ENCODE data around the gene C6orf89.

DNA sequence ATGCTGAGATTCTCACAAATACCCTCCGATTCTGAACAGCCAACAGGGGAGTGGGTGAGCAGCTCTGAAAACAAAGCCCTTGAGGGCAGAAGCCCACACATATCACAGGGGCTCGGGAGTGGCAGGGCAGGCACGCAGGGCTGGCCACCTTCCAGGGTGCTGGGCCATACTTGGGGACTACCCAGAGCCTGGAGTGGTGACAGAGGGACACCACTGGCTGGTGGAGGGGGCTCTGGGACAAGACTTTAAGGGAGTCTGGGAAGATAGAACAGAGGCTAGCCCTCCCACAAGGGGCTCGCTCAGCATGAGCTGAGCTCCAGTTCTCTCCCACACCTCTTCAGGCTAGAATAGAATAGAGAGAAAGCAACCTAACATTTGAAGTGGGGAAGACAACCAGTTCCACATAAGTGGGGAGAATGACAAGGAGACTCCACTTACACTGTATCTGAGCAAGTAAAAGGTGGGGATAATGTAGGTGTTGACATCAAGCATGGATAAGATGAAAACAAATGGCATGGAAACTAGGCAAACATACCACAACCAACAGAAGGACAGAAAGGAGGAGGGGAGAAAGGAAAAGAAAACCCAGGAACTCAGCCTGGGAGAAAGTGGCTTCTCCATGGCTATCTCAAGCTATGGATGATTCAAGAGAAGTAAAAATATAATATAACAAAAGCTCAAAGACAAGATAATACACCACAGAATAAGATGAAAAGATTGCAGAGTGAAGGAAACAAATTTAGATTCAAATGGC is 18.1 kb upstream of the C6orf89 start:
- TF ChIP-seq, protein P1, sequence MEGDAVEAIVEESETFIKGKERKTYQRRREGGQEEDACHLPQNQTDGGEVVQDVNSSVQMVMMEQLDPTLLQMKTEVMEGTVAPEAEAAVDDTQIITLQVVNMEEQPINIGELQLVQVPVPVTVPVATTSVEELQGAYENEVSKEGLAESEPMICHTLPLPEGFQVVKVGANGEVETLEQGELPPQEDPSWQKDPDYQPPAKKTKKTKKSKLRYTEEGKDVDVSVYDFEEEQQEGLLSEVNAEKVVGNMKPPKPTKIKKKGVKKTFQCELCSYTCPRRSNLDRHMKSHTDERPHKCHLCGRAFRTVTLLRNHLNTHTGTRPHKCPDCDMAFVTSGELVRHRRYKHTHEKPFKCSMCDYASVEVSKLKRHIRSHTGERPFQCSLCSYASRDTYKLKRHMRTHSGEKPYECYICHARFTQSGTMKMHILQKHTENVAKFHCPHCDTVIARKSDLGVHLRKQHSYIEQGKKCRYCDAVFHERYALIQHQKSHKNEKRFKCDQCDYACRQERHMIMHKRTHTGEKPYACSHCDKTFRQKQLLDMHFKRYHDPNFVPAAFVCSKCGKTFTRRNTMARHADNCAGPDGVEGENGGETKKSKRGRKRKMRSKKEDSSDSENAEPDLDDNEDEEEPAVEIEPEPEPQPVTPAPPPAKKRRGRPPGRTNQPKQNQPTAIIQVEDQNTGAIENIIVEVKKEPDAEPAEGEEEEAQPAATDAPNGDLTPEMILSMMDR (IDR thresholded peaks at IDR 0.05; ENCODE audit: low read length) = no peak
- TF ChIP-seq EZH2 (IDR thresholded peaks at IDR 0.05; ENCODE audit: borderline replicate concordance, low read length) = no peak

Data from OCI-LY1 (cell line).